ENCODE measurements around the gene FAM240B. TPM values are rescaled to one million over a fixed set of nuclear protein-coding genes. Genes with fewer than 3 reads are reported as not detected.

The FAM240B gene
- total and polyA plus RNA-seq, 2 of the 8 experiments (the other 6 are each of a cell fraction or from before 2014, with no cell fraction given): not detected

- no peak for TF ChIP-seq RBBP5 (IDR thresholded peaks at IDR 0.05; ENCODE audit: borderline replicate concordance, low read depth, low read length)
- TF ChIP-seq CREB1 (IDR thresholded peaks at IDR 0.05): no peak
- TF ChIP-seq KDM1A (IDR thresholded peaks at IDR 0.05; ENCODE audit: borderline replicate concordance, low read length): no peak
Measured at GRCh38 chr9:38706493-38706892, 13.4 kb downstream of the FAM240B start (continued).

Measured in H1 (cell line).